ENCODE data around the gene WDR90.

- TF ChIP-seq, protein P1, sequence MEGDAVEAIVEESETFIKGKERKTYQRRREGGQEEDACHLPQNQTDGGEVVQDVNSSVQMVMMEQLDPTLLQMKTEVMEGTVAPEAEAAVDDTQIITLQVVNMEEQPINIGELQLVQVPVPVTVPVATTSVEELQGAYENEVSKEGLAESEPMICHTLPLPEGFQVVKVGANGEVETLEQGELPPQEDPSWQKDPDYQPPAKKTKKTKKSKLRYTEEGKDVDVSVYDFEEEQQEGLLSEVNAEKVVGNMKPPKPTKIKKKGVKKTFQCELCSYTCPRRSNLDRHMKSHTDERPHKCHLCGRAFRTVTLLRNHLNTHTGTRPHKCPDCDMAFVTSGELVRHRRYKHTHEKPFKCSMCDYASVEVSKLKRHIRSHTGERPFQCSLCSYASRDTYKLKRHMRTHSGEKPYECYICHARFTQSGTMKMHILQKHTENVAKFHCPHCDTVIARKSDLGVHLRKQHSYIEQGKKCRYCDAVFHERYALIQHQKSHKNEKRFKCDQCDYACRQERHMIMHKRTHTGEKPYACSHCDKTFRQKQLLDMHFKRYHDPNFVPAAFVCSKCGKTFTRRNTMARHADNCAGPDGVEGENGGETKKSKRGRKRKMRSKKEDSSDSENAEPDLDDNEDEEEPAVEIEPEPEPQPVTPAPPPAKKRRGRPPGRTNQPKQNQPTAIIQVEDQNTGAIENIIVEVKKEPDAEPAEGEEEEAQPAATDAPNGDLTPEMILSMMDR (optimal IDR thresholded peaks at IDR 0.05 in 1 of 3, IDR thresholded peaks at IDR 0.05 in 1 of 3, conservative IDR thresholded peaks at IDR 0.05 in 1 of 3; ENCODE audit: extremely low read depth in 1 of 3, insufficient read depth in 2 of 3, low read length in 3 of 3) = no peak
- no peak for TF ChIP-seq EZH2 (IDR thresholded peaks at IDR 0.05; ENCODE audit: low read length)
Observed at GRCh38 chr16:670485-671352, 21.6 kb downstream of the WDR90 start.

Data from keratinocyte (primary cell).